Progenitor cell of endocrine pancreas (in vitro differentiated cells): ENCODE results near the gene TWNK. TPM values are rescaled to one million over a fixed set of nuclear protein-coding genes. Genes with fewer than 3 reads are reported as not detected.

Experiments
- DNase-seq: peaks from one replicate; pipeline ENCODE4 v3.0.0; 2021; ENCODE audit warnings: low spot score; ENCODE audit not compliant: unreplicated experiment
- H3K27ac Mint-ChIP-seq: 2 replicates; pipeline ENCODE4 v1.8.0; 2021; ENCODE audit warnings: mild to moderate bottlenecking, moderate library complexity, mixed read lengths
- H3K27me3 Mint-ChIP-seq: 2 replicates; pipeline ENCODE4 v1.8.0; 2021; ENCODE audit warnings: mixed read lengths
- H3K36me3 Mint-ChIP-seq: 2 replicates; pipeline ENCODE4 v1.8.0; 2022; ENCODE audit warnings: mixed read lengths; ENCODE audit not compliant: insufficient read depth
- H3K4me1 Mint-ChIP-seq: 2 replicates; pipeline ENCODE4 v1.8.0; 2021; ENCODE audit warnings: low read depth, mixed read lengths
- H3K4me3 Mint-ChIP-seq: 2 replicates; pipeline ENCODE4 v1.8.0; 2021; ENCODE audit warnings: low read depth, mild to moderate bottlenecking, moderate library complexity, mixed read lengths
- H3K9me3 Mint-ChIP-seq: 2 replicates; pipeline ENCODE4 v1.8.0; 2021; ENCODE audit warnings: low read depth, mixed read lengths
- total RNA-seq: library from RNA; stranded (reverse); gene quantifications from 2 replicates; pipeline ENCODE4 v1.2.1, GENCODE V29; 2021
- TF ChIP-seq, protein P1 (sequence below): fragments of 200-600 bp; sonication (generic); IDR thresholded peaks from one replicate; pipeline ENCODE4 v1.5.0; 2021; ENCODE audit warnings: antibody characterized with exemption, mild to moderate bottlenecking; ENCODE audit not compliant: unreplicated experiment

Gene TWNK
- total RNA-seq, 1 donor from 2014 or later, result 13.3 TPM

GRCh38 chr10:100979791-100980272 lies 7.5 kb upstream of the TWNK start:
- Mint-ChIP-seq H3K4me3 (no peak overlapping the region), H3K36me3 (peaks cover 20% of the 10 kb centered on the region), H3K27me3 (no peaks in the 10 kb centered on the region), H3K4me1 (peaks cover 3% of the 10 kb centered on the region), H3K27ac (no peak overlapping the region), H3K9me3 (no peaks in the 10 kb centered on the region)
- TF ChIP-seq, protein P1, sequence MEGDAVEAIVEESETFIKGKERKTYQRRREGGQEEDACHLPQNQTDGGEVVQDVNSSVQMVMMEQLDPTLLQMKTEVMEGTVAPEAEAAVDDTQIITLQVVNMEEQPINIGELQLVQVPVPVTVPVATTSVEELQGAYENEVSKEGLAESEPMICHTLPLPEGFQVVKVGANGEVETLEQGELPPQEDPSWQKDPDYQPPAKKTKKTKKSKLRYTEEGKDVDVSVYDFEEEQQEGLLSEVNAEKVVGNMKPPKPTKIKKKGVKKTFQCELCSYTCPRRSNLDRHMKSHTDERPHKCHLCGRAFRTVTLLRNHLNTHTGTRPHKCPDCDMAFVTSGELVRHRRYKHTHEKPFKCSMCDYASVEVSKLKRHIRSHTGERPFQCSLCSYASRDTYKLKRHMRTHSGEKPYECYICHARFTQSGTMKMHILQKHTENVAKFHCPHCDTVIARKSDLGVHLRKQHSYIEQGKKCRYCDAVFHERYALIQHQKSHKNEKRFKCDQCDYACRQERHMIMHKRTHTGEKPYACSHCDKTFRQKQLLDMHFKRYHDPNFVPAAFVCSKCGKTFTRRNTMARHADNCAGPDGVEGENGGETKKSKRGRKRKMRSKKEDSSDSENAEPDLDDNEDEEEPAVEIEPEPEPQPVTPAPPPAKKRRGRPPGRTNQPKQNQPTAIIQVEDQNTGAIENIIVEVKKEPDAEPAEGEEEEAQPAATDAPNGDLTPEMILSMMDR, result no peak
- no peak for DNase-seq

GRCh38 chr10:100980311-100980710 lies 7.0 kb upstream of the TWNK start:
- no peaks in the 10 kb centered on the region for H3K9me3 Mint-ChIP-seq
- no peak for DNase-seq
- TF ChIP-seq, protein P1, result no peak
- H3K36me3 Mint-ChIP-seq, result peaks cover 20% of the 10 kb centered on the region
- H3K27me3 Mint-ChIP-seq, result no peaks in the 10 kb centered on the region
- H3K27ac Mint-ChIP-seq, result no peak overlapping the region
- peaks cover 3% of the 10 kb centered on the region for H3K4me1 Mint-ChIP-seq
- no peak overlapping the region for H3K4me3 Mint-ChIP-seq

- H3K4me3 Mint-ChIP-seq, result no peak overlapping the region
- H3K27me3 Mint-ChIP-seq, result no peaks in the 10 kb centered on the region
- TF ChIP-seq, protein P1, result no peak
- H3K36me3 Mint-ChIP-seq, result peaks cover 20% of the 10 kb centered on the region
- no peak for DNase-seq
- no peaks in the 10 kb centered on the region for H3K9me3 Mint-ChIP-seq
- H3K27ac Mint-ChIP-seq, result peak overlapping the region; percentile 27
- H3K4me1 Mint-ChIP-seq, result peaks cover 7% of the 10 kb centered on the region
These were observed 6.6 kb upstream of the TWNK start for GRCh38 chr10:100980711-100981110.

GRCh38 chr10:100981178-100981772 lies 6.1 kb upstream of the TWNK start:
- TF ChIP-seq, protein P1, result no peak
- H3K4me3 Mint-ChIP-seq, result no peak overlapping the region
- H3K9me3 Mint-ChIP-seq, result no peaks in the 10 kb centered on the region
- no peaks in the 10 kb centered on the region for H3K27me3 Mint-ChIP-seq
- no peak overlapping the region for H3K27ac Mint-ChIP-seq
- no peak for DNase-seq
- peaks cover 20% of the 10 kb centered on the region for H3K36me3 Mint-ChIP-seq
- H3K4me1 Mint-ChIP-seq, result peaks cover 7% of the 10 kb centered on the region

GRCh38 chr10:100982916-100983830 lies 4.2 kb upstream of the TWNK start:
- TF ChIP-seq, protein P1, result no peak
- Mint-ChIP-seq H3K36me3 (peaks cover 15% of the 10 kb centered on the region), H3K27ac (peak overlapping the region; percentile 46), H3K9me3 (no peaks in the 10 kb centered on the region), H3K4me1 (peaks cover 15% of the 10 kb centered on the region), H3K4me3 (no peak overlapping the region), H3K27me3 (no peaks in the 10 kb centered on the region)
- DNase-seq, result no peak
